HepG2 (cell line): ENCODE results near the gene MYRIP. TPM values are rescaled to one million over a fixed set of nuclear protein-coding genes. Genes with fewer than 3 reads are reported as not detected.
A peak's percentile ranks its signal among the peaks of the same experiment; 100 is the strongest.

Source experiments
- ATAC-seq: fragments of 200-7000 bp; cut with Tn5 transposase; 3 replicates; pipeline ENCODE4 v1.9.1; 2020; ENCODE audit warnings: mild to moderate bottlenecking, moderate library complexity
- BruUV-seq: library from RNA; stranded (reverse); fragments of 400-500 nt; replicated peaks from 2 replicates; lab custom pipeline; 2021; lab: Mats Ljungman, UMichigan
- CTCF ChIA-PET: fragments of 300-600 bp; formaldehyde crosslinking; extraction: SDS; loops from one replicate; lab custom pipeline; 2021; ENCODE audit warnings: low total read pairs, inconsistent platforms, low intra/inter-chr PET ratio; lab: Yijun Ruan, JAX
- POLR2A ChIA-PET: fragments of 350-600 bp; sonication (Branson Sonifier 250); formaldehyde crosslinking; loops from one replicate; lab custom pipeline; 2020; ENCODE audit warnings: antibody characterized with exemption, inconsistent platforms; lab: Yijun Ruan, JAX
- DNase-seq: peaks from one replicate; pipeline ENCODE4 v3.0.0-alpha.2; 2015; ENCODE audit warnings: low spot score
- FAIRE-seq: peaks from 3 replicates; lab custom pipeline; 2011; peaks lifted over from hg19 to GRCh38; lab: Jason Lieb, UNC
- H2AFZ ChIP-seq: one replicate; pipeline ENCODE4 v1.6.1; 2011; ENCODE audit warnings: low read length, inconsistent platforms
- H3K27ac ChIP-seq: fragments of 300-600 bp; 3 replicates; pipeline ENCODE4 v1.8.0; 2011; ENCODE audit warnings: mixed run types, mild to moderate bottlenecking, mixed read lengths, low read length, inconsistent platforms; ENCODE audit not compliant: insufficient read depth; ENCODE audit errors: extremely low read length
- H3K27me3 ChIP-seq, 2 experiments: fragments of 200-600 bp in 1 of 2; 2 replicates in 1 of 2; 3 replicates in 1 of 2; pipeline versions ENCODE4 v1.6.0 to v1.8.0; 2011; ENCODE audit warnings: low read length in 2 of 2, mild to moderate bottlenecking in 2 of 2, moderate library complexity in 2 of 2, inconsistent platforms in 1 of 2; ENCODE audit not compliant: insufficient read depth in 2 of 2, control insufficient read depth in 1 of 2
- H3K36me3 ChIP-seq, 2 experiments: fragments of 200-600 bp in 1 of 2; replicated peaks in 1 of 2; 2 replicates in 1 of 2; 3 replicates in 1 of 2; pipeline versions ENCODE4 v1.5.1 to v1.8.0; 2011; ENCODE audit warnings: low read length in 2 of 2, inconsistent platforms in 1 of 2; ENCODE audit not compliant: insufficient read depth in 2 of 2, control insufficient read depth in 1 of 2
- H3K4me1 ChIP-seq: 2 replicates; pipeline ENCODE4 v1.5.1; 2012; ENCODE audit warnings: low read length, inconsistent platforms; ENCODE audit not compliant: insufficient read depth
- H3K4me2 ChIP-seq: 2 replicates; pipeline ENCODE4 v1.6.0; 2011; ENCODE audit warnings: low read depth, low read length, inconsistent platforms
- H3K4me3 ChIP-seq, 3 experiments: fragments of 200-600 bp in 1 of 3; sonication (generic), shearing (Covaris generic) in 1 of 3; replicated peaks in 1 of 3; 2 replicates each; pipeline ENCODE4 v1.5.1; 2011 to 2016; ENCODE audit warnings: low read length in 3 of 3, inconsistent platforms in 2 of 3, low read depth in 2 of 3, mild to moderate bottlenecking in 2 of 3, control low read depth in 1 of 3, mixed read lengths in 1 of 3; ENCODE audit not compliant: insufficient read depth in 1 of 3
- H3K79me2 ChIP-seq: one replicate; pipeline ENCODE4 v1.6.1; 2011; ENCODE audit warnings: low read length, inconsistent platforms; ENCODE audit not compliant: insufficient read depth
- H3K9ac ChIP-seq: 2 replicates; pipeline ENCODE4 v1.6.0; 2011; ENCODE audit warnings: mild to moderate bottlenecking, low read depth, low read length, inconsistent platforms; ENCODE audit not compliant: insufficient read depth
- H3K9me3 ChIP-seq: 2 replicates; pipeline ENCODE4 v1.5.1; 2012; ENCODE audit warnings: mild to moderate bottlenecking, low read length
- H4K20me1 ChIP-seq: 2 replicates; pipeline ENCODE4 v1.6.0; 2011; ENCODE audit warnings: inconsistent platforms, mild to moderate bottlenecking, low read length, moderate library complexity; ENCODE audit not compliant: insufficient read depth
- BCL6 ChIP-seq: IDR thresholded peaks from 2 replicates; pipeline ENCODE4 v1.6.1; 2016; ENCODE audit warnings: missing genetic modification reagents, missing compliant biosample characterization
- FIP1L1 ChIP-seq: fragments of 200-400 bp; formaldehyde crosslinking; IDR thresholded peaks from 2 replicates; pipeline ENCODE4 v1.6.1; 2018; ENCODE audit warnings: low read depth, mild to moderate bottlenecking, low read length, moderate library complexity, borderline replicate concordance; ENCODE audit not compliant: insufficient read depth
- KLF15 ChIP-seq: sonication (generic); formaldehyde crosslinking; IDR thresholded peaks from 2 replicates; pipeline ENCODE4 v1.8.1; 2023; ENCODE audit warnings: borderline replicate concordance, mild to moderate bottlenecking, inconsistent platforms, missing genetic modification reagents, mixed read lengths
- NR2F6 ChIP-seq, 2 experiments: IDR thresholded peaks; 2 replicates each; pipeline ENCODE4 v1.6.1; 2016; ENCODE audit warnings: antibody characterized with exemption in 1 of 2, mild to moderate bottlenecking in 1 of 2
- RARA ChIP-seq: IDR thresholded peaks from 2 replicates; pipeline ENCODE4 v1.6.1; 2016; ENCODE audit warnings: missing genetic modification reagents, missing compliant biosample characterization
- RXRB ChIP-seq: IDR thresholded peaks from 2 replicates; pipeline ENCODE4 v1.6.1; 2016; ENCODE audit warnings: borderline replicate concordance, missing genetic modification reagents, missing compliant biosample characterization
- SAP130 ChIP-seq: IDR thresholded peaks from 2 replicates; pipeline ENCODE4 v1.6.1; 2016; ENCODE audit warnings: low read depth
- SKI ChIP-seq: fragments of 450-650 bp; IDR thresholded peaks from one replicate; pipeline ENCODE4 v1.6.1; 2018; ENCODE audit warnings: mild to moderate bottlenecking; ENCODE audit not compliant: partially characterized antibody
- SP2 ChIP-seq: sonication (generic); formaldehyde crosslinking; IDR thresholded peaks from 2 replicates; pipeline ENCODE4 v1.5.1; 2020; ENCODE audit warnings: mild to moderate bottlenecking, missing genetic modification reagents
- TEAD3 ChIP-seq: optimal IDR thresholded peaks from 2 replicates; pipeline ENCODE3; 2016; ENCODE audit warnings: borderline replicate concordance
- ZBTB8A ChIP-seq: sonication (generic); formaldehyde crosslinking; IDR thresholded peaks from 2 replicates; pipeline ENCODE4 v1.4.0; 2020; ENCODE audit warnings: mild to moderate bottlenecking, low read depth, missing genetic modification reagents, borderline replicate concordance
- ZNF543 ChIP-seq: sonication (generic); formaldehyde crosslinking; IDR thresholded peaks from 2 replicates; pipeline ENCODE4 v1.4.0; 2020; ENCODE audit warnings: mild to moderate bottlenecking, missing genetic modification reagents
- ZNF782 ChIP-seq: sonication (generic); formaldehyde crosslinking; IDR thresholded peaks from 2 replicates; pipeline ENCODE4 v1.4.0; 2020; ENCODE audit warnings: missing genetic modification reagents, mild to moderate bottlenecking, borderline replicate concordance
- ZNF792 ChIP-seq: IDR thresholded peaks from 2 replicates; pipeline ENCODE4 v1.6.1; 2016
- WGBS: methylation state at CpG from one replicate; pipeline ENCODE4 v1.1.6; 2017; ENCODE audit warnings: low lambda C conversion rate; 5-methylcytosine and 5-hydroxymethylcytosine counted together
- in situ Hi-C: cut with HindIII; loops from 2 replicates; pipeline ENCODE4 v1.10.0; 2017; ENCODE audit warnings: low pct_unique_long_range_greater_than_20kb; ENCODE audit not compliant: extremely low pct_ligation_motif_present
- intact Hi-C: fragments of 100-400 bp; cut with micrococcal nuclease; formaldehyde crosslinking; loops from one replicate; pipeline ENCODE4 v1.10.0; 2022; ENCODE audit not compliant: unreplicated experiment
- polyA plus RNA-seq, 8 experiments: library from polyadenylated mRNA; depleted of rRNA in 3 of 8; stranded (reverse) in 7 of 8; unstranded in 1 of 8; fragments of >200 nt; fragmentation: Illumina TruSeq in 4 of 8; extraction: Trizol in 4 of 8; gene quantifications; 2 replicates each; pipeline versions ENCODE4 v1.2.1 to v1.2.3, GENCODE V29; 2011 to 2016; ENCODE audit warnings: low read depth in 4 of 8, missing spikeins in 1 of 8, mixed read lengths in 1 of 8; ENCODE audit not compliant: insufficient read depth in 1 of 8
- total RNA-seq, 5 experiments: library from RNA; depleted of rRNA; stranded (reverse); fragments of >200 nt; fragmentation: Illumina TruSeq; extraction: Trizol; gene quantifications; 2 replicates each; pipeline ENCODE4 v1.2.3, GENCODE V29; 2016; ENCODE audit warnings: low read depth in 1 of 5
- TF ChIP-seq, protein P1 (sequence below): sonication (generic); formaldehyde crosslinking; IDR thresholded peaks from 2 replicates; pipeline ENCODE4 v1.4.0; 2020; ENCODE audit warnings: missing genetic modification reagents, borderline replicate concordance

MYRIP gene
- total and polyA plus RNA-seq, 2 of the 13 experiments (the other 11 are each of a cell fraction or from before 2014, with no cell fraction given): 0.64 to 0.84 TPM

DNA sequence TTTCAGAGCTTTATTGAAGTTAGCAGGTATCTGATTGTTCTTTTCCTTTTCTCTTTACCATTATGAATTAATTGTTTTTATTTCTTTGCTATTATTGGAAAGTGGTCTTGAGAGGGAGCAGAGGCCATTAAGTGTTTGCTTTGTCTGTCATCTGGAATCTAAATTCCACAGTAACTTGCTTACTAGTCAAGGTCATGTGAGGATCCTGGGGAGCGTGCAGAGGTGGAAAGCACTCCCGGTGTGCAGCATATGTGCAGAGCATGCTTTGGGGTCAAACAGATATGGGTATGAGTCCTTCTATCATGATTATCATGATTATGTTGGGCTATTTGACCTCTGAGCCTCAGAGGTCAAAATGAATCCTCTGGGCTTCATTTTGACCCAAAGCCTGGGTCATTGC lies 96.4 kb downstream of the MYRIP start:
- no peaks in the 10 kb centered on the region for H3K9me3 ChIP-seq
- no peaks in the 10 kb centered on the region for H3K79me2 ChIP-seq
- H3K4me2 ChIP-seq: no peak overlapping the region
- no peak overlapping the region for H3K4me3 ChIP-seq
- no TSS peak for BruUV-seq
- in situ Hi-C loops: no loop called here
- no peak for FAIRE-seq
- no peak overlapping the region for H3K27ac ChIP-seq
- H2AFZ ChIP-seq: no peak overlapping the region
- H3K27me3 ChIP-seq: no peaks in the 10 kb centered on the region
- 28% methylated on average over 2 of the region's 2 CpGs for WGBS
- DNase-seq: peak; percentile 11
- no peaks in the 10 kb centered on the region for H4K20me1 ChIP-seq
- no peak overlapping the region for H3K9ac ChIP-seq
- TF ChIP-seq, protein P1, sequence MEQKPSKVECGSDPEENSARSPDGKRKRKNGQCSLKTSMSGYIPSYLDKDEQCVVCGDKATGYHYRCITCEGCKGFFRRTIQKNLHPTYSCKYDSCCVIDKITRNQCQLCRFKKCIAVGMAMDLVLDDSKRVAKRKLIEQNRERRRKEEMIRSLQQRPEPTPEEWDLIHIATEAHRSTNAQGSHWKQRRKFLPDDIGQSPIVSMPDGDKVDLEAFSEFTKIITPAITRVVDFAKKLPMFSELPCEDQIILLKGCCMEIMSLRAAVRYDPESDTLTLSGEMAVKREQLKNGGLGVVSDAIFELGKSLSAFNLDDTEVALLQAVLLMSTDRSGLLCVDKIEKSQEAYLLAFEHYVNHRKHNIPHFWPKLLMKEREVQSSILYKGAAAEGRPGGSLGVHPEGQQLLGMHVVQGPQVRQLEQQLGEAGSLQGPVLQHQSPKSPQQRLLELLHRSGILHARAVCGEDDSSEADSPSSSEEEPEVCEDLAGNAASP (CRISPR knock-in tag): peak; percentile 83; the same call in 1 of the 2 replicates
- no peak for TF ChIP-seq SP2
- no peak for TF ChIP-seq FIP1L1
- no peak for TF ChIP-seq NR2F6 (IDR thresholded peaks at IDR 0.05)
- 0 out of 2 replicates have a peak, but pooled peaks have one; percentile 12 for TF ChIP-seq NR2F6 (CRISPR knock-in tag; IDR thresholded peaks at IDR 0.05)
- no peak for TF ChIP-seq SAP130
- TF ChIP-seq ZBTB8A (CRISPR knock-in tag): no peak
- no peak for TF ChIP-seq ZNF792
- peak; percentile 59 for TF ChIP-seq RARA (CRISPR knock-in tag)
- TF ChIP-seq TEAD3 (CRISPR knock-in tag): peak; percentile 18
- peak; percentile 46; the same call in 1 of the 2 replicates for TF ChIP-seq BCL6 (CRISPR knock-in tag)
- no peak for TF ChIP-seq KLF15 (CRISPR knock-in tag)
- TF ChIP-seq SKI: no peak
- peak; percentile 46 for TF ChIP-seq RXRB (CRISPR knock-in tag)
- TF ChIP-seq ZNF543 (CRISPR knock-in tag): no peak
- no peak for TF ChIP-seq ZNF782 (CRISPR knock-in tag)
- intact Hi-C loops: no loop called here
- peaks cover 49% of the 10 kb centered on the region for H3K4me1 ChIP-seq
- ChIA-PET CTCF (no interaction called here), POLR2A (no interaction called here)
- ATAC-seq: no peak; the same call in 2 of the 3 replicates
- no peaks in the 10 kb centered on the region for H3K36me3 ChIP-seq
